CD14-positive monocyte (primary cell): ENCODE results near the gene FFAR3. TPM values are rescaled to one million over a fixed set of nuclear protein-coding genes. Genes with fewer than 3 reads are reported as not detected.

Source experiments
- DNase-seq, 3 donors: peaks; one replicate each; pipeline ENCODE4 v3.0.0-alpha.2; 2011 to 2022
- H2AFZ ChIP-seq: 2 replicates; pipeline ENCODE4 v1.6.0; 2012; ENCODE audit warnings: mild to moderate bottlenecking, low read depth, low read length, inconsistent platforms; ENCODE audit not compliant: insufficient read depth, poor library complexity, severe bottlenecking
- H3K27ac ChIP-seq, 2 donors: 1 replicate in 1 of 2; 2 replicates in 1 of 2; pipeline ENCODE4 v1.5.1; 2012 to 2013; ENCODE audit warnings: low read length in 2 of 2, control low read depth in 1 of 2, inconsistent platforms in 1 of 2, low read depth in 1 of 2, mild to moderate bottlenecking in 1 of 2
- H3K27me3 ChIP-seq, 2 donors: one replicate each; pipeline versions ENCODE4 v1.6.0 to v1.6.1; 2011 to 2013; ENCODE audit warnings: low read length in 2 of 2; ENCODE audit not compliant: control insufficient read depth in 2 of 2, insufficient read depth in 2 of 2
- H3K36me3 ChIP-seq, 2 donors: replicated peaks in 1 of 2; 1 replicate in 1 of 2; 2 replicates in 1 of 2; pipeline versions ENCODE4 v1.5.1 to v1.6.1; 2012 to 2013; ENCODE audit warnings: low read length in 2 of 2, control low read depth in 1 of 2, inconsistent platforms in 1 of 2, mild to moderate bottlenecking in 1 of 2; ENCODE audit not compliant: insufficient read depth in 2 of 2, control insufficient read depth in 1 of 2
- H3K4me1 ChIP-seq, 2 donors: 1 replicate in 1 of 2; 2 replicates in 1 of 2; pipeline versions ENCODE4 v1.5.1 to v1.6.1; 2012 to 2013; ENCODE audit warnings: low read length in 2 of 2, control low read depth in 1 of 2, inconsistent platforms in 1 of 2, mild to moderate bottlenecking in 1 of 2, moderate library complexity in 1 of 2; ENCODE audit not compliant: insufficient read depth in 2 of 2, control insufficient read depth in 1 of 2
- H3K4me2 ChIP-seq: replicated peaks from 2 replicates; pipeline ENCODE3; 2012; ENCODE audit warnings: low read length, moderate library complexity, mild to moderate bottlenecking; ENCODE audit not compliant: poor library complexity, severe bottlenecking; ENCODE audit errors: extremely low read depth
- H3K4me3 ChIP-seq, 3 experiments: fragments of 200-600 bp in 1 of 3; sonication (generic) in 1 of 3; replicated peaks in 1 of 3; 1 replicate in 2 of 3; 2 replicates in 1 of 3; pipeline ENCODE4 v1.5.1; 2011 to 2013; ENCODE audit warnings: low read length in 3 of 3, mild to moderate bottlenecking in 3 of 3, control low read depth in 2 of 3, low read depth in 2 of 3, inconsistent platforms in 1 of 3, moderate library complexity in 1 of 3
- H3K79me2 ChIP-seq: 2 replicates; pipeline ENCODE4 v1.6.0; 2012; ENCODE audit warnings: mild to moderate bottlenecking, control low read depth, inconsistent platforms, low read length, moderate library complexity; ENCODE audit not compliant: insufficient read depth
- H3K9ac ChIP-seq: 2 replicates; pipeline ENCODE4 v1.6.0; 2017; ENCODE audit warnings: low read length, mild to moderate bottlenecking; ENCODE audit not compliant: insufficient read depth, poor library complexity, severe bottlenecking
- H3K9me3 ChIP-seq, 2 donors: replicated peaks in 1 of 2; 1 replicate in 1 of 2; 2 replicates in 1 of 2; pipeline versions ENCODE4 v1.5.1 to v1.6.1; 2012 to 2013; ENCODE audit warnings: low read length in 2 of 2, control low read depth in 1 of 2; ENCODE audit not compliant: control insufficient read depth in 1 of 2, insufficient read depth in 1 of 2
- H4K20me1 ChIP-seq: 2 replicates; pipeline ENCODE4 v1.6.0; 2012; ENCODE audit warnings: mild to moderate bottlenecking, low read length, control low read depth, moderate library complexity; ENCODE audit not compliant: insufficient read depth
- H3K27ac Mint-ChIP-seq, 7 donors: one replicate each; pipeline ENCODE4 v1.8.0; 2020; ENCODE audit warnings: mild to moderate bottlenecking in 7 of 7, mixed read lengths in 7 of 7, moderate library complexity in 6 of 7, inconsistent platforms in 2 of 7
- H3K27me3 Mint-ChIP-seq, 3 donors: one replicate each; pipeline ENCODE4 v1.8.0; 2021 to 2022; ENCODE audit warnings: low read depth in 3 of 3, mild to moderate bottlenecking in 3 of 3, mixed read lengths in 3 of 3, moderate library complexity in 3 of 3, inconsistent platforms in 1 of 3
- H3K36me3 Mint-ChIP-seq, 2 donors: one replicate each; pipeline ENCODE4 v1.8.0; 2020; ENCODE audit warnings: mixed read lengths in 2 of 2, inconsistent platforms in 1 of 2, mild to moderate bottlenecking in 1 of 2
- H3K4me1 Mint-ChIP-seq: one replicate; pipeline ENCODE4 v1.8.0; 2020; ENCODE audit warnings: mild to moderate bottlenecking, mixed read lengths
- H3K4me3 Mint-ChIP-seq, 2 donors: one replicate each; pipeline ENCODE4 v1.8.0; 2020; ENCODE audit warnings: mild to moderate bottlenecking in 2 of 2, mixed read lengths in 2 of 2, moderate library complexity in 1 of 2
- H3K9me3 Mint-ChIP-seq, 7 donors: one replicate each; pipeline ENCODE4 v1.8.0; 2020 to 2022; ENCODE audit warnings: mixed read lengths in 7 of 7, mild to moderate bottlenecking in 6 of 7, moderate library complexity in 6 of 7, inconsistent platforms in 2 of 7
- CTCF ChIP-seq: fragments of 200-600 bp; IDR thresholded peaks from one replicate; pipeline ENCODE4 v1.8.0; 2022; ENCODE audit warnings: antibody characterized with exemption, mild to moderate bottlenecking
- WGBS: methylation state at CpG from one replicate; pipeline ENCODE4 v1.1.5; 2013; ENCODE audit warnings: missing lambda C conversion rate; ENCODE audit not compliant: insufficient coverage; 5-methylcytosine and 5-hydroxymethylcytosine counted together
- intact Hi-C, 2 donors: fragments of 100-400 bp; cut with micrococcal nuclease; formaldehyde crosslinking; loops; one replicate each; pipeline versions ENCODE4 v1.15.0 to v1.15.1; 2023
- polyA plus RNA-seq, 3 donors: library from polyadenylated mRNA; depleted of rRNA in 1 of 3; unstranded in 2 of 3; stranded (reverse) in 1 of 3; fragments of 300-500 nt in 2 of 3; fragments of >200 nt in 1 of 3; fragmentation: Illumina TruSeq in 2 of 3; gene quantifications; 1 replicate in 2 of 3; 2 replicates in 1 of 3; pipeline ENCODE4 v1.2.3, GENCODE V29; 2012 to 2021

FFAR3 gene
- polyA plus RNA-seq, 3 donors = 1.2 to 17.9 (median 1.2) TPM

- Mint-ChIP-seq H3K4me3 (no peak overlapping the region), H3K4me1 (peaks cover 5% of the 10 kb centered on the region), H3K9me3 (peaks cover 0 to 2% (median 0%) of the 10 kb centered on the region in 7 donors), H3K27ac (no peak overlapping the region), H3K27me3 (peaks cover 10 to 15% (median 11%) of the 10 kb centered on the region in 3 donors), H3K36me3 (peaks cover 0 to 3% of the 10 kb centered on the region in 2 donors)
- TF ChIP-seq CTCF = no peak
- H3K9ac ChIP-seq = no peak overlapping the region
- no peaks in the 10 kb centered on the region for H3K9me3 ChIP-seq
- WGBS = 86% methylated on average over 13 of the region's 21 CpGs
- no peak overlapping the region for H3K4me2 ChIP-seq
- intact Hi-C loops = no loop called here
- H3K79me2 ChIP-seq = no peaks in the 10 kb centered on the region
- H4K20me1 ChIP-seq = no peaks in the 10 kb centered on the region
- no peak overlapping the region for H2AFZ ChIP-seq
- H3K27me3 ChIP-seq = no peaks in the 10 kb centered on the region
- H3K27ac ChIP-seq = no peak overlapping the region
- H3K4me3 ChIP-seq = no peak overlapping the region
- no peaks in the 10 kb centered on the region for H3K36me3 ChIP-seq
- peaks cover 0 to 2% of the 10 kb centered on the region in 2 donors for H3K4me1 ChIP-seq
- no peak for DNase-seq
These were observed 21.9 kb upstream of the FFAR3 start for GRCh38 chr19:35336166-35336955.

- H3K27me3 Mint-ChIP-seq = peaks cover 10 to 16% (median 10%) of the 10 kb centered on the region in 3 donors
- Histone ChIP-seq H3K4me3 (no peak overlapping the region), H3K4me1 (peaks cover 5 to 10% of the 10 kb centered on the region in 2 donors), H3K9me3 (no peaks in the 10 kb centered on the region), H4K20me1 (no peaks in the 10 kb centered on the region), H3K79me2 (no peaks in the 10 kb centered on the region), H2AFZ (no peak overlapping the region), H3K36me3 (no peaks in the 10 kb centered on the region), H3K4me2 (no peak overlapping the region), H3K27me3 (no peaks in the 10 kb centered on the region), H3K27ac (no peak overlapping the region), H3K9ac (no peak overlapping the region)
- peaks cover 14% of the 10 kb centered on the region for H3K4me1 Mint-ChIP-seq
- no peak for DNase-seq
- intact Hi-C loops = no loop called here
- H3K36me3 Mint-ChIP-seq = peaks cover 0 to 3% of the 10 kb centered on the region in 2 donors
- no peak for TF ChIP-seq CTCF
- WGBS = 78% methylated on average over 17 of the region's 25 CpGs
- peaks cover 0 to 4% (median 0%) of the 10 kb centered on the region in 7 donors for H3K9me3 Mint-ChIP-seq
- peak overlapping the region in 1 of 2 donors; percentile 19 for H3K4me3 Mint-ChIP-seq
- H3K27ac Mint-ChIP-seq = peak overlapping the region in 3 of 7 donors; percentile 27 to 68 (median 59)
These were observed 20.9 kb upstream of the FFAR3 start for GRCh38 chr19:35337097-35337983.
